Measurements from ENCODE around the gene DEFB118. TPM values are rescaled to one million over a fixed set of nuclear protein-coding genes. Genes with fewer than 3 reads are reported as not detected.
"Not testable (repeated sequence)": the region's sequence is repeated elsewhere in the genome, so short reads cannot be mapped to it uniquely, and the experiment has no call there.

Gene DEFB118, protein sequence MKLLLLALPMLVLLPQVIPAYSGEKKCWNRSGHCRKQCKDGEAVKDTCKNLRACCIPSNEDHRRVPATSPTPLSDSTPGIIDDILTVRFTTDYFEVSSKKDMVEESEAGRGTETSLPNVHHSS
- polyA plus RNA-seq (2012; ENCODE audit: missing spikeins) = not detected

- FAIRE-seq = no peak
- no peak for TF ChIP-seq POLR2AphosphoS5 (IDR thresholded peaks at IDR 0.05; ENCODE audit: low read depth, low read length)
- no peak for DNase-seq (ENCODE audit: insufficient read length)
These were observed at the start of gene DEFB118 for GRCh38 chr20:31368301-31368700. TSS of gene DEFB118 (plus strand) at chr20:31368601. CDS start at chr20:31368651, 50 bp downstream.

DNA sequence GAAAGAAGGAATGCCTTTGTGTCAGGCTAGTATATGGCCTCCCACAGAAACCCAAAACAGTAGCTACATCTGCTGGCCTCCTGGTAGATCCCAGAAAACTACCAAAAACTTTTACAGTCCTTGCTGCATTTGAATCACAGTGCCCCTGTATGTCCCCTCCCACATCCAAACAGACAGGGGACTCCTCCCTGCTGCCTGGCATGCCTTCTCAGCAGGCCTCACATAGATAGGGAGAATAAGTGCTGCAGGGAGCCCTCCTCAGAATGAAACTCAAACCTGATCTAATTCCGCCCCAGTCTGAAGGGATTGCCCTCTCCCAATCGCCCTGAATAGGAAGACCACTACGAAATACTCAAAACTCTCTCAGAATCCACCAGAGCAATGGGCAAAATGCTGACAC lies 45.9 kb upstream of the DEFB118 start:
- FAIRE-seq (no peak), DNase-seq (ENCODE audit: insufficient read length) (no peak)
- TF ChIP-seq TAF1 (IDR thresholded peaks at IDR 0.05; ENCODE audit: borderline replicate concordance, low read depth, low read length) (no peak), POLR2A (IDR thresholded peaks at IDR 0.05; ENCODE audit: low read depth, low read length) (no peak), POLR2AphosphoS5 (IDR thresholded peaks at IDR 0.05; ENCODE audit: low read depth, low read length) (no peak)

GRCh38 chr20:31330893-31331292 lies 37.5 kb upstream of the DEFB118 start:
- no peak for DNase-seq (ENCODE audit: insufficient read length)
- FAIRE-seq = no peak
- TF ChIP-seq POLR2AphosphoS5 (IDR thresholded peaks at IDR 0.05; ENCODE audit: low read depth, low read length) (no peak), POLR2A (IDR thresholded peaks at IDR 0.05; ENCODE audit: low read depth, low read length) (no peak), TAF1 (IDR thresholded peaks at IDR 0.05; ENCODE audit: borderline replicate concordance, low read depth, low read length) (no peak)

- DNase-seq (ENCODE audit: insufficient read length) = no peak
- no peak for FAIRE-seq
- TF ChIP-seq POLR2AphosphoS5 (IDR thresholded peaks at IDR 0.05; ENCODE audit: low read depth, low read length) (no peak), TAF1 (IDR thresholded peaks at IDR 0.05; ENCODE audit: borderline replicate concordance, low read depth, low read length) (no peak), POLR2A (IDR thresholded peaks at IDR 0.05; ENCODE audit: low read depth, low read length) (no peak)
These were observed 26.9 kb upstream of the DEFB118 start for GRCh38 chr20:31341470-31341869.

- no peak for DNase-seq (ENCODE audit: insufficient read length)
- no peak for FAIRE-seq
- no peak for TF ChIP-seq POLR2A (IDR thresholded peaks at IDR 0.05; ENCODE audit: low read depth, low read length)
- TF ChIP-seq POLR2AphosphoS5 (IDR thresholded peaks at IDR 0.05; ENCODE audit: low read depth, low read length) = no peak
- no peak for TF ChIP-seq TAF1 (IDR thresholded peaks at IDR 0.05; ENCODE audit: borderline replicate concordance, low read depth, low read length)
These were observed 12.4 kb upstream of the DEFB118 start for GRCh38 chr20:31355981-31356380.

GRCh38 chr20:31363295-31363694 lies 5.1 kb upstream of the DEFB118 start:
- no peak for FAIRE-seq

DNA sequence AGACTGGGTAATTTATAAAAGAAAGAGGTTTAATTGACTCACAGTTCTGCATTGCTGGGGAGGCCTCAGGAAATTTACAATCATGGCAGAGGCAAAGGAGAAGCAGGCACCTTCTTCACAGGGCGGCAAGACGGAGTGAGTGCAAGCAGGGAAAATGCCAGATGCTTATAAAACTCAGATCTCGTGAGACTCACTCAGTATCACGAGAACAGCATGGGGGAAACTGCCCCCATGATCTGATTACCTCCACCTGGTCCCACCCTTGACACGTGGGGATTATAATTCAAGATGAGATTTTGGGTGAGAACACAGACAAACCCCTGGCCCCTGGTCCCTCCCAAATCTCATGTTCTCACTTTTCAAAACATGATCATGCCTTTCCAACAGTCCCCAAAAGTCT lies 4.1 kb upstream of the DEFB118 start:
- not testable (repeated sequence) for FAIRE-seq; DNase-seq (ENCODE audit: insufficient read length)

More at GRCh38 chr20:31363295-31363694, 5.1 kb upstream of the DEFB118 start:
- TF ChIP-seq POLR2AphosphoS5 (IDR thresholded peaks at IDR 0.05; ENCODE audit: low read depth, low read length) (no peak), TAF1 (IDR thresholded peaks at IDR 0.05; ENCODE audit: borderline replicate concordance, low read depth, low read length) (no peak), POLR2A (IDR thresholded peaks at IDR 0.05; ENCODE audit: low read depth, low read length) (no peak)
- no peak for DNase-seq (ENCODE audit: insufficient read length)

DNA sequence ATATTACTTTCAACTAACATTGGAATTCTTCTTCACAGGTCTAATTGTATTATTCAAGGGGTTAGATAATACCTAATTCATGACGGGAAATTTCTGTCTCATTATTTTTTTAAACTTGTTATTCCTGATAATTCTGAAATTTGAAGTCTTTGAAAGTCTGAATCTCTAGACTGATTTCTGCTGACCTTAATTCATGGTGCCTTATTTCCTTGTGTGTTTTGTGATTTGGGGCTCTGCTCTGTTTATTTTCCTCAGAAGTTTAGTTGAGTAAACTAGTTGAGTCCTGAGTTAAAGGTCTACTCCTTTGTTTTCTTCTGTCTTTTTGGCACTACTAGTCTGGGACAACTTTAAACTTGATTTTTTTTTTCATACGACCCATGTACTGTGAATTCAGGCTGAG lies 5.9 kb downstream of the DEFB118 start:
- DNase-seq (ENCODE audit: insufficient read length) = no peak
- FAIRE-seq = no peak
- TF ChIP-seq TAF1 (IDR thresholded peaks at IDR 0.05; ENCODE audit: borderline replicate concordance, low read depth, low read length) = no peak
- no peak for TF ChIP-seq POLR2AphosphoS5 (IDR thresholded peaks at IDR 0.05; ENCODE audit: low read depth, low read length)
- TF ChIP-seq POLR2A (IDR thresholded peaks at IDR 0.05; ENCODE audit: low read depth, low read length) = no peak

DNA sequence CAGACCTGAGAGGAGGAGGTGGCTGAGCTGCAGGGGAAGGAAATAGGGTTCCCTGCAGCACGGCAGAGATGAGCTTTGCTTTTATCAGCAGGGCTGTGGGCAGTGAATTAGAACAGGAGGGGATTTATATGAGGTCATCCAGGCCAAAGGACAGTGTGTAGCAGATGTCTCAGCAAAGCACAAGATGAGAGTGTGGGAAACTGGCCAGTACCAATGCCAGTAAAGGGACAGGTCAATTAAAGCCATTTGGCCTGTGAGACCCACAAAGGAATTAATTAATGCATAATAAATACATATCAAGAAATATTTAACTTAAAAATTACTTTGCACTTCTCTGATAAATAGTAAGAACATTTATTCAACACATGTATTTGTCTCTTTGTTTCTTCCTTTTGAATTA lies 22.1 kb downstream of the DEFB118 start, which contains the start of gene DEFB119:
TSS of gene DEFB119 (minus strand) at position 101 of the 400 bp plus-strand sequence. CDS start 107 bp downstream, outside the sequence.
- TF ChIP-seq TAF1 (IDR thresholded peaks at IDR 0.05; ENCODE audit: borderline replicate concordance, low read depth, low read length) (no peak), POLR2A (IDR thresholded peaks at IDR 0.05; ENCODE audit: low read depth, low read length) (no peak), POLR2AphosphoS5 (IDR thresholded peaks at IDR 0.05; ENCODE audit: low read depth, low read length) (no peak)
- DNase-seq (ENCODE audit: insufficient read length) (no peak), FAIRE-seq (no peak)

DNA sequence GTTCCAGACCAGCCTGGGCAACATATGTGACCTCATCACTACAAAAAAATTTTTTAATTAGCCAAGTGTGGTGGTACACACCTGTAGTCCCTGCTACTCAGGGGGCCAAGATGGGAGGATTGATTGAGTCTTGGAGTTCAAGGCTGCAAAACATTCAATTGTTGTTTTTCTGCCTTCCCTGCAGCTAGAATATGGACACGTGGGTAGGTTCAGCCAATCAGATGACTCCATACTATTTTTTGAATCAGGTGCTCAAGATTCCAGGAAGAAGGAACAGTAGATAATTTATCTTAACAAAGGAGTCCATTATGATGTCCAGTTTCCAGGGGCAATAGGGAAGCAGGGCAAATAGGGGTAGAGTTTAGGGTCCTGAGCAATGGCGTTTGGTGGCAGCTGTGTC lies 24.4 kb downstream of the DEFB118 start:
- no peak for FAIRE-seq
- DNase-seq (ENCODE audit: insufficient read length) = no peak
- no peak for TF ChIP-seq POLR2AphosphoS5 (IDR thresholded peaks at IDR 0.05; ENCODE audit: low read depth, low read length)
- no peak for TF ChIP-seq POLR2A (IDR thresholded peaks at IDR 0.05; ENCODE audit: low read depth, low read length)
- TF ChIP-seq TAF1 (IDR thresholded peaks at IDR 0.05; ENCODE audit: borderline replicate concordance, low read depth, low read length) = no peak

- no peak for FAIRE-seq
These were observed 26.5 kb downstream of the DEFB118 start for GRCh38 chr20:31394900-31395299.

DNA sequence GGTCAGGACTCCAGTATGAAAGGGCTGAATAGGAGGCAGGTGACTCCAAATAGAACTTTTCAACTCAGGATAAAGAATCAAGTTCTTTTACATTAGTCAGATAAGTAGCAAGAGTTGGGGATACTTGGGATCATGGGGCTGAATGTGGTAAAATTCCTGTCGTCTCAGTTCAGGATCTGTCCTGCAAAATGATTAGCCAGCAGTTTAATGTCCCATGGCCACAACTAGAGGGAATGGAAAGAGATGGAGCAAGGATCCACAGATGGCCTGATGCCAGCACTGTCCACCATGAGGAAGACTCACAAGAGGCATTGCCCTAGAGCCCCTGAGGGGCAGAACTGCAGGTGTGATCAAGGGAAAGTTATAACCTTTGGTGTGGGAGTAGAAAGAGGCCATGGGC lies 35.5 kb downstream of the DEFB118 start:
- DNase-seq (ENCODE audit: insufficient read length) (no peak), FAIRE-seq (no peak)
- TF ChIP-seq TAF1 (IDR thresholded peaks at IDR 0.05; ENCODE audit: borderline replicate concordance, low read depth, low read length) (no peak), POLR2A (IDR thresholded peaks at IDR 0.05; ENCODE audit: low read depth, low read length) (no peak), POLR2AphosphoS5 (IDR thresholded peaks at IDR 0.05; ENCODE audit: low read depth, low read length) (no peak)

More at GRCh38 chr20:31394900-31395299, 26.5 kb downstream of the DEFB118 start:
- no peak for DNase-seq (ENCODE audit: insufficient read length)
- TF ChIP-seq TAF1 (IDR thresholded peaks at IDR 0.05; ENCODE audit: borderline replicate concordance, low read depth, low read length) (no peak), POLR2AphosphoS5 (IDR thresholded peaks at IDR 0.05; ENCODE audit: low read depth, low read length) (no peak), POLR2A (IDR thresholded peaks at IDR 0.05; ENCODE audit: low read depth, low read length) (no peak)

- FAIRE-seq = no peak
- no peak for DNase-seq (ENCODE audit: insufficient read length)
- TF ChIP-seq TAF1 (IDR thresholded peaks at IDR 0.05; ENCODE audit: borderline replicate concordance, low read depth, low read length) (no peak), POLR2AphosphoS5 (IDR thresholded peaks at IDR 0.05; ENCODE audit: low read depth, low read length) (no peak), POLR2A (IDR thresholded peaks at IDR 0.05; ENCODE audit: low read depth, low read length) (no peak)
These were observed 37.7 kb downstream of the DEFB118 start, which contains the start of gene DEFB121 for GRCh38 chr20:31406115-31406514. TSS of gene DEFB121 (minus strand) at chr20:31406215. CDS start at chr20:31406152, 63 bp downstream.
